Measurements from ENCODE around the gene P2RY12.
A peak's percentile ranks its signal among the peaks of the same experiment; 100 is the strongest.

Gene P2RY12

DNA sequence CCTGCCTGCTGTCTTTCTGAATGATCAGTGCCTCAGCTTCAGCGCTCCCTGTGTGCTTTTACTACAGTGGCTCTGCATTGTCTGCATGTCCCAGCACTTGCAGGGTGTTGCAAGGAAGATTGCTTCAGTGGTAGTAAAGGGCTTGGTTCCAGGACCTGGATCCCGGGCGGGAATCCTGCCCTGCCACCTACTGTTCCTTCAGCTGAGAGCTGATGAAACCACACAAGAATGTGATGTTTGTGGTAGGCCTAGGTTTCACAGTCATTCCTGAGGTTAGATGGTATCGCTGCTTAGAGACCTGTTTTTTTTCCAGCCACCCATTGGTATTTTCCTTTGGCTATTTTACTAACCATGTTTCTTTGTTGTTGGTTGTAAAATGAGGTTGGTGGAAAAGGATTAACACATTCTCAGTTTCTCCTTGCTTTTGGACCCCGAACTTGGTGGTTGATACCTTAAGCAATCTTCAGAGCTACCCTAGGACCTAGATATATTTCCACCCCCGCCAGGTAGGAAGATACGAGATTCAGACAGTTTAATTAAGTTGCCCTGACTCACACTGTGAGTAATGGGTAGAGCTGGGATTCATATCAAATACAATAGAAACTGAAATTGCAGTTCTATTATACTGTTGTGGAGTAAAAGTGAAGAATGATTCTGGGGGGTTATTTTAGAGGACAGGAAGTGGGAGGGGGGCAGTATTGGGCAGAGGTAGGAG lies 79.3 kb downstream of the P2RY12 start:
- DNase-seq: no peak

DNA sequence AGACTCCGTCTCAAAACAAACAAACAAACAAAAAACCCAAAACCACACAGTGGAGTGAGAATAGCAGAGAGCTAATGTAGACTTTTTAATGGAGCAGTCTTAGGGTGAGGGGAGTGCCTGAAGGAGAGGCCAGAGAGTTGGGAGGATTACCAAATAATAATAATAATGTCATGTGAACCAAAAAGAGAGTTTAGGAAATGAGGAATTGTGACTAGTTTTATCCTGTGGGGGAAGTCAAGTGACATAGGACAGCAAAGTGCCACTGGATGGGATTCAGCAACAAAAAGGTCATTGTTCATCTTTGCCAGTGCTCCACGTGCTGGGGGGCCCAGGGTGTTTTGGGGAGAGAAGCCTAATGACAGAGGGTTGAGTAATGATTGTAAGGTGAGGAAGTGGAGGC lies 80.8 kb downstream of the P2RY12 start:
- DNase-seq: no peak

DNA sequence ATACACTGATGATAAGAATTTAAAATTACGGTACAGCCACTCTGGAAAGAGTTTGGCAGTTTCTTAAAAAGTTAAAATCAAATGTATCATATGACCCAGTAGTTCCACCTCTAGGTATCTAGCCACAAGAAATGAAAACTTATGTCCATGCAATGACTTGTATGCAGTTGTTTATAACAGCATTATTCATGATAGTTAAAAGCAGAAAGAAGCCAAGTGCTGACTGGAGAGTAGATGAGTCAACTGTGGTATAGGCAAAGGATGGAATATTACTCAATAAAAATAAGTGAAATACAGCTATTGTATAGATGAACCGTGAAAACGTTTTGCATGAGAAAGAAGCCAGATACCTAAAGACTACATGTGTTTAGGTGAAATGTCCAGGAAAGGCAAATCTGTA lies 82.8 kb downstream of the P2RY12 start:
- DNase-seq: no peak

DNA sequence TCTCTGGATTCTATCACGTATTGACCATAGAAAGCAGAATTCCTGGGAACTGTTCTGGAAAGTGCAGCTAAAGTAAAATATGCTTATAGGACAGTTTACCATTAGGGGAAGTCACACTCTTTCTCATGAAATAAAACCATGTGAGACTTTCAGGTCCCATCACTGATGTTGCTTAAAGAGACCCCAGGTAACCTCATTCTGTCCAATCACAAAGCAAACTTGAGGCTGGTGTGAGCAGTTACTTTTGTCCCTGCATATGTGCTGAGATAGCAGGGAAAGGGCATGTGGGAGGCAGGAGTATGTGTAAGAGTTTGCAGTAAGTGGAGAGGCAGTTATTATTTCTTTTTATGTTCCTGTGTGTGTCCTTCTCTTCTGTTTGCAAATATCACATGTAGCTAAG lies 84.0 kb downstream of the P2RY12 start:
- DNase-seq: no peak

DNA sequence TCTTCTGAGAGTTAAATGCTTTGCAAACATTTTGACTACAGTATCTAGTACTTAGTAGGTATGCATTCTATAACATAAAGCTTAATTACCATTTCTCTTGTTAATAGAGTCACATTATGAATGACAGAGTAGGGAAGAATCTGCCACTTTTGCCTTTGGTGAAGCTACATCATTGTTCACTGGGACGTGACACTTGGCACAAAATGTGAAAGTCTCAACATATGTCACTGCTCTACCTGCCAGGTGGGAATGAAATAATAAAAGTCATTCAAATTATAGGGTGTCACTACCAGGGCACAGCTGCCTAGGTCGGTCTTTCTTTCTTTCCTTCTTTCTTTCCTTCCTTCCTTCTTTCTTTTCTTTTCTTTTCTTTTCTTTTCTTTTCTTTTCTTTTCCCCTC lies 85.5 kb downstream of the P2RY12 start:
- DNase-seq: no peak

DNA sequence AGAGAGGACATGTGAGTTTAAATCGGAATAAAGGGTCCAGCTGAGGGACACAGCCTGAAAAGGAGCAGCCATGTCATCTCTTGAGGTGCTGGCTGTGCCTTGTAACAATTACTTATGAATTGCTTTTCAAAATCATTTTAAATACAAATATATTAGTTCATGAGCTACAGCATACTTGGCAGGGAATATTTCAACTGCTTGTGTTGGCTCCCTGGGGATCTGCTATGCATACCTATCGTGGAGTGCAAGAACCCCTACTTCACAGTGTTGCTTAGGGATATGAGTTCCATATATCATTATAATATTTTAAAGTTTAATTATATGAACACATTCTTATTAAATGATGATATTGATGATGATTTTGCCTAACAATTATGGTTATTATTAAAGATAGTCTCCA lies 87.1 kb downstream of the P2RY12 start:
- DNase-seq: no peak

DNA sequence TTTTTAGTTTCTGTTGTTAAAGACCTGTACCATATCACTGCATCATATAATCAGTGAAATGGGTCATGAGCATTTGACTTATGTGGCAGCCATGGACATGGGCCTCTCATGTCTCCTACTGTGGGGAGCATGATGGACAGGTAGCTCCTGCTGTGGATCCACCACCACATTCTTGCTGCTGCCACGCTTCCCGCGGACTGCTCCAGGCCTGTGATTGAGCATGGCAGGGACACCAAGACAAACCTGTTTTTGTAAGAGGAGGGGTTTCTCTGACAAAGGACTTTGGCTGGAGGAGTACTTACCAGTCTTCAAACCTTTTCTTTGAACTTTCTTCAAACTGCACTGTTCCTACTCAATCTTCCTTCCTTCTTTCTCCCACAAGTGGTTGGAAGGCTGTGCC lies 88.3 kb downstream of the P2RY12 start:
- DNase-seq: no peak

DNA sequence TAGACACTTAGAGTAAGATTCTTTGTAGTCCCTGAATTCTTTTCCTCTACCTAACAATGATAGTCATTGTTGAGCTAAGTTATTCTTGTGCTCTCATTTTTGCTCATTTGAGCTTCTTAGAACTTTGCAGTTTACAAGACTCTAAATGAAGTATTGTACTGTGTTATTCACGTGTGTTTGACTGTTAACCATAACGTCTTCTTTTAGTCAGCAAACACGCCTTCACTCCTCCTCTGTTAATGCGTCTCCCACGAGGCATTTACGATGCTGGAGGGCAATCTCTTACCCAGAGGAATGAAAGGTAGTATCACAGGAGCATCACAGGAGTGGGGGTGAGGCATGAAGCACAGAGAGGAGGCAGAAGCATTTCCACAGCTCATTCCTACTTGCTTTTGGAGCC lies 91.4 kb downstream of the P2RY12 start:
- DNase-seq: no peak

DNA sequence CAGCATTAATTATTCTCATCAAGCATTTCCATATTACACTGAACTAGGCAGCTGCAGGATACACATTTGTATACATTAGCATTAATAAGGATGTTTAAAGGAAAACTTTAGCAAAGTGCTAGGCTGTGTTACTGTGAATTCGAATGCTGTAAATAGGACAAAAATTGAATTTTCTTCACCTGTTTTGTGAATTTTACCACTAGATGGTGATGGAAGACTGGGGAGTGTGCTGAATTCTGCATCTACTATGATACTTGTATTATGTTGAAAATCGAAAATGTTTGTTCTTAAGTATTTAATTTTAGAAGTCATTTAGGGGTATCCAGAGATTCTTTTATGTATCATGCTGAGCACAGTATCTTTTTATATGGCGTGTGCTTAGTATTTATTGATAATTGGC lies 93.9 kb downstream of the P2RY12 start:
- peak; percentile 28 for DNase-seq

DNA sequence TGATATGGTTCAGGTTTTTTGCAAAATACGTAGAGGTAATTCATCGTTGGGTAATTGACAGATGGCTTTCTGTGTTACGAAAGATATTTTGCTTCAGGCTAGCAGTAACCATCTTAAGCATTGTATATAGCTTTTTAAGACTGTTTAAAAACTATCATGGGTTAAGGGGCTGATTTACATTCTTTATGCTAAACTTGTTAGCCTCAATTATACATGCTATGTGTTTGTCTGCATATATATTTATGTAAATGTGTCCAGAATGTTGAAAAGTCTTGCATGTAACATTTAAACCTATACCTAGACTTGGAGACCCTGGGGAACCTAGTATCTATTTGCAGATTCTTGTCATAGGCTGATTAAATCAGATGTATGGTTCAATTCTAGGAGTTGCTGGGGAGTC lies 95.1 kb downstream of the P2RY12 start:
- no peak for DNase-seq

Data from hematopoietic multipotent progenitor cell treated with erythropoietin and hydrocortisone succinate and interleukin-3 and kit ligand, for 6 days (in vitro differentiated cells).